ENCODE measurements around the gene G0S2. TPM values are rescaled to one million over a fixed set of nuclear protein-coding genes. Genes with fewer than 3 reads are reported as not detected.

The G0S2 gene
- total RNA-seq, 1 donor from 2014 or later, result 67.4 TPM

- DNase-seq (ENCODE audit: low read depth), result peak; percentile 99
Measured at GRCh38 chr1:209648931-209649776, 26.1 kb upstream of the G0S2 start.

- no peak for DNase-seq (ENCODE audit: low read depth)
Measured at GRCh38 chr1:209650454-209650853, 24.8 kb upstream of the G0S2 start.

GRCh38 chr1:209651138-209651587 is 24.0 kb upstream of the G0S2 start:
- DNase-seq (ENCODE audit: low read depth), result peak; percentile 84

DNA sequence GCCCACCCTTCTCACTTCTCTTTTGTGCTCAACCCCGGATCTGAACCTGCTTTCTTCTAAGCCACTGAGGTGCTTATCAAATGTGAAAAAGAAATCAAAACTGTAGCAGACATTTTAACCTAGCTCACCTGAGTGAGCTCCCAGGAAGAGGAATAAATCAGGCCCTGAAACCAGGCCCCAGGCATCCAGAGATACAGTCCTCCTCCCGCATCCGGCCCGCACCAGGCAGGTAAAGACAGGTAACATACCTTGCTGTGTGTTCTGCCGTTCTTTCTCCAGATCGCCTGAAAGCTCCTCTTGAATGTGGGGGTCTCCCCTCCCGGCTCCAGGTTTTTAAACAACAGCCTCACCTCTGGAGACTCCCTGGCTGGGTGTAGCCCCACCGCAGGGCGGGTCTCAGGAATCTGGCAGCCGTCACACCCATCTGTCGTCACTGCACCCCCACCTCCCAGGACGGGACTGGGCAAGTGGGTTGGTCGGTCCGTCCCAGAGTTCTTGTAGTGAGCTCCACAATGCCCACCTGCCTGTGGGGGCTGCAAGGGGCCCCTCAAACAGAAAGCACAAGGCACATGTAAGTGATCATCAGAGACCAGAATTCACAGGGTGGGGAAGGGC is 23.0 kb upstream of the G0S2 start, which contains the start of gene LAMB3:
TSS of gene LAMB3 (minus strand) at position 305 of the 615 bp plus-strand sequence. CDS start 1,481 bp downstream, outside the sequence.
- DNase-seq (ENCODE audit: low read depth), result no peak

- DNase-seq (ENCODE audit: low read depth), result peak; percentile 98
Measured at GRCh38 chr1:209652873-209653401, 22.3 kb upstream of the G0S2 start.

- DNase-seq (ENCODE audit: low read depth), result peak; percentile 81
Measured at GRCh38 chr1:209653915-209654351, 21.3 kb upstream of the G0S2 start.

- DNase-seq (ENCODE audit: low read depth), result peak; percentile 71
Measured at GRCh38 chr1:209655411-209656231, 19.6 kb upstream of the G0S2 start.

DNA sequence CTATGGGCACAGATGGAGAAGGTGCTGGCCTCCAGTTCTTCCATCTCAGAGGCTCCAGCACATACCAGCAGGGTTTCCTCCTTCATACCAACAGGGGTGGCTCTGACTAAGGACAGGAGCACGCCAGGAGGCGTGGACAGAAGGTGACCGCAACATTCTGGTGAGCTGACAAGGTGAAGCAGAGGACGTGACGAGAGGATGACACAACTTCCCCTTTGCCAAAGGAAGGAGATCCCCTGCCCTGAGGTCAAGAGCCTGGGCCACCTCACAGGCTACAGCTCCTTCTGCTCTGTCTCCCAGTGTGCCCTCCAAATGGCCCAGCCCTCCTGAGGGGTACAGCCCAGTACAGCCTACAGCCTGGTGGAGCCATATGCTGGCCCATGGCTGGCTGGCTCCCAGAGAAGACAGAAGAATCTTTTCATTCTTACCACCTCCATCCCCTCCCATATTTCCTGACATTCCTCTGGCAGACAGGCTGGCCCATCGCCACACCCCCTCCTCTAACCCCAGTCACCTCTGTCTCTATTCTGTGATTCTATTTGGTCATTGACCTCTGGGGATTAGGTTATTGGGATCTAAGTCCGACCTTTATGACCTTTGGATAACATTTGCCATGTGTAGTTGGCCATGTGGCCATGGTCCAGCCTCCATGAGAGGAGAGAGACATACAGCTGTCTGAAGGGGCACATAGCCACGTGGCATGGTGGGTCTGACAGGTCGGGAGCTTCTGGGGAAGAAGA is 17.9 kb upstream of the G0S2 start:
- DNase-seq (ENCODE audit: low read depth), result peak; percentile 94

GRCh38 chr1:209657918-209658317 is 17.3 kb upstream of the G0S2 start:
- no peak for DNase-seq (ENCODE audit: low read depth)

- peak; percentile 92 for DNase-seq (ENCODE audit: low read depth)
Measured at GRCh38 chr1:209659909-209660308, 15.3 kb upstream of the G0S2 start.

GRCh38 chr1:209661071-209661470 is 14.1 kb upstream of the G0S2 start:
- no peak for DNase-seq (ENCODE audit: low read depth)

DNA sequence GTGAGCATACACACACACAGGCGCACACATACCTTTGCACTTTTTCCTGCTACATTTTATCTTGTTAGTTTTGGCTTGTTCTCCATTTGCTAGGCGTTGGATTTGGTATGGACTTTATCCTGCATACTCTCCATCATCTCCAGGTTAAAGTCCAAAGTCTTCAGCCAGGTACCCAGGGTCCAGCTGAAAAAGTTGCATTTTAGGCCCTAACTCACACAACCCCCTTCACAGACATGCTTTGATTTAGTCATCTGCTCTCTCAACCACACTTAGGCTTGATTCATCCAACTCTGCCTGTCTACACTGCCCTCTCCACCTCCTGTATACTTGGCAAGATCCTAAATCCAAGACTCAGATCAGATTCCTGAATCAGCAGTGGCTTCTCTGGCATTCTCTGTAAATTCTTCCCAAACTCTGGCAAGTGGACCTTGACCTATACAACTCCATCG is 12.3 kb upstream of the G0S2 start:
- DNase-seq (ENCODE audit: low read depth), result peak; percentile 79

- peak; percentile 50 for DNase-seq (ENCODE audit: low read depth)
Measured at GRCh38 chr1:209667103-209667502, 8.1 kb upstream of the G0S2 start.

- DNase-seq (ENCODE audit: low read depth), result no peak
Measured at GRCh38 chr1:209667708-209668107, 7.5 kb upstream of the G0S2 start.

DNA sequence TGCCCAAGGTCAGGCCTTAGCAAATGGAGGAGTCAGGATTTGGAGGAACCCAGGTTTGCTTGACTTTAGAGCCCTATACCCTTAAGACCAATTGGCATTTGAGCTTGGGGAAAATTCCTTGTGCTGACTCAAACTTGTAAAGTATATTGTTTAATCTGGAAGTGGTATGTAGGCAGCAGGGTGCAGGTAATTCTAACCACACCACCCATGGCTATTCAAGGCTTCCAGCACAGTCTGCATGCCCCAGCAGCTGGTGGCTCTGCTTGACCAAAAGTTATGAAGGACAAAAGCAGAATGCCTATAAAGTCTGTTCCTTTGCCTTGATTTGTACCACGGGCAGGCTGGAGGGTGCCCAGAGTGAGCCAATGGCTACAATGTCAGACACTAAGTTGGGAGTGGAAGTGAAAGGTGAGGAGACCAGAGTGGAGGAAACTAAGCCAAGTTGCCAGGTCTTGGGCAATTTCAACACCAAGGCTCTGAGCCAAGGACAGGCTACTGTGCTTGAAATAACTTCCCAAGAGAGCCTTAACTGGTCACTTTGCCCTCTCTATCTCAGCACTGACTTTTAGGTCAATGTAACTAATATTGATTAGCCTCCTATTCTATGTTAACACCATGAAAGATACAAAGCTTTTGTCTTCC is 4.7 kb upstream of the G0S2 start:
- peak; percentile 19 for DNase-seq (ENCODE audit: low read depth)

DNA sequence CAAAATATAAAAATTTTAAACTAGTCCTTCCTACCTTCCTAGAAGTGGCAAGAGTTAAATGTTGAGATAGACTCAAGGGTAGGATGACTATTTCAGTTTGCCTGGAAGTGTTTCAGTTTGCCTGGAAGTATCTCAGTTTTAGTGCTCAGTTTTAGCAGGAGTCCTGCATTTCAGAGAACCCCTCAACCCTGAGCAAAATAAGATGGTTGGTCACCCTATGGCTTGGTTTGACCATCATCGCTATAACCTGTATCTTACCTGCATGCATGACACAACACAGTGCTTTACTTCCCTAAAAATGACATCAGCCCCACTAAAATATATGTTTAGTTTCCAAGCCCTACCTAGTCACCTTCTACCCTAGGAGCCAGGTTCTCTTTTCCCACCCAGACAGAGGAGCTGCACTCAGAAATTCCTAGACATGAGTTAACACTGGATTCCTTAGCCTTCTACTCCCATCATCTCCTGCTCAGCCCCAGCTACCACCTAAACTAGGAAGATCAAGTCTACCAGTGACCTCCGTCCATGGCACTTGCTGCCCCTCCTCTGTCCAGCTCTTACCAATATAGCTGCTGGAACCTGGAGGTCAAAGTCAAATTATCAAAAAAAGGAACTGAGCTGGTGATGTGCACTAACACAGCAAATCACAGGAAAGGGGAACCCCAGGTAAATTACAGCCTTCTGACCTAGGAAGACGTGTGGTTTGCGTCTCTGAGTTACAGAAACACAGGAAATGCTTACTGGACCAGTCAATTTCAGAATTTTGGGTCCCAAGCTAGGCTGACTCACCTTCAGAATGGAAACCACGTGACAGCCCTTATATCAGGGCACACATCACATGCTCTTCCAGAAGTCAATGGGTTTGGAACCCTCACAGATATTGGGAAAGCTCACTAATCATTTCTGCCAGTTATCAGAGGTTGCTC is 2.2 kb upstream of the G0S2 start:
- DNase-seq (ENCODE audit: low read depth), result peak; percentile 69

GRCh38 chr1:209673631-209674417 is 1.4 kb upstream of the G0S2 start:
- peak; percentile 41 for DNase-seq (ENCODE audit: low read depth)

DNA sequence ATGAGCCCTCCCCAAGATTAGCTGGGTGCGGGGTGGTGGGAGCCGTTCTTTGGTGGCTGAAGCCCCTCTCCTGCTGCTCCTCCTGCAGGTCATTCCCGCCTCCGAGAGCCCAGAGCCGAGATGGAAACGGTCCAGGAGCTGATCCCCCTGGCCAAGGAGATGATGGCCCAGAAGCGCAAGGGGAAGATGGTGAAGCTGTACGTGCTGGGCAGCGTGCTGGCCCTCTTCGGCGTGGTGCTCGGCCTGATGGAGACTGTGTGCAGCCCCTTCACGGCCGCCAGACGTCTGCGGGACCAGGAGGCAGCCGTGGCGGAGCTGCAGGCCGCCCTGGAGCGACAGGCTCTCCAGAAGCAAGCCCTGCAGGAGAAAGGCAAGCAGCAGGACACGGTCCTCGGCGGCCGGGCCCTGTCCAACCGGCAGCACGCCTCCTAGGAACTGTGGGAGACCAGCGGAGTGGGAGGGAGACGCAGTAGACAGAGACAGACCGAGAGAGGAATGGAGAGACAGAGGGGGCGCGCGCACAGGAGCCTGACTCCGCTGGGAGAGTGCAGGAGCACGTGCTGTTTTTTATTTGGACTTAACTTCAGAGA is 448 bp downstream of the G0S2 start:
- no peak for DNase-seq (ENCODE audit: low read depth)
